ENCODE measurements around the gene SNX21. TPM values are rescaled to one million over a fixed set of nuclear protein-coding genes. Genes with fewer than 3 reads are reported as not detected.

SNX21 gene
- polyA plus RNA-seq, 2 of the 4 experiments (the other 2 are of a cell fraction), result 4.0 to 7.0 TPM

- TF ChIP-seq RAD21 (conservative IDR thresholded peaks at IDR 0.05 in 1 of 2, IDR thresholded peaks at IDR 0.05 in 1 of 2), result no peak
- TF ChIP-seq JUNB (IDR thresholded peaks at IDR 0.05), result no peak
- no peak for TF ChIP-seq HMGXB4 (CRISPR knock-in tag; IDR thresholded peaks at IDR 0.05; ENCODE audit: borderline replicate concordance)
- no peak for TF ChIP-seq HOXB13 (CRISPR knock-in tag; IDR thresholded peaks at IDR 0.05; ENCODE audit: low read depth)
Measured at GRCh38 chr20:45866454-45866853, 32.9 kb downstream of the SNX21 start (continued).

- Histone ChIP-seq H3K4me2 (no peak overlapping the region), H3K4me1 (0 out of 3 replicates have a peak, but pooled peaks cover 5% of the 10 kb centered on the region), H3K9me3 (no peaks in the 10 kb centered on the region), H3K27ac (no peak overlapping the region), H3K4me3 (no peak overlapping the region)
- DNase-seq (ENCODE audit: low read depth in 1 of 2, low spot score in 1 of 2) (no peak), FAIRE-seq (no peak), ATAC-seq (no peak)
- ChIA-PET POLR2A (interaction anchor here (0.8 kb wide), 1 partner anchor 68 kb away, joined by 3 read pairs; no protein-coding TSS in a partner anchor), CTCF (interaction anchor here (2.7 kb wide), 1 partner anchor 11 kb away, joined by 9 read pairs; no protein-coding TSS in a partner anchor)
- TF ChIP-seq MAFK (IDR thresholded peaks at IDR 0.05; ENCODE audit: partially characterized antibody), result peak; percentile 49
- no peak for TF ChIP-seq RCOR1 (IDR thresholded peaks at IDR 0.05; ENCODE audit: low read depth, low read length)
- 68% methylated on average over 6 of the region's 6 CpGs for WGBS (ENCODE audit: missing lambda C conversion rate)
Measured at GRCh38 chr20:45867136-45867818, 33.7 kb downstream of the SNX21 start.

- Histone ChIP-seq H3K9me3 (no peaks in the 10 kb centered on the region), H3K4me1 (0 out of 3 replicates have a peak, but pooled peaks cover 5% of the 10 kb centered on the region), H3K4me3 (no peak overlapping the region), H3K27ac (no peak overlapping the region), H3K4me2 (no peak overlapping the region)
- ChIA-PET POLR2A (interaction anchor here (0.8 kb wide), 1 partner anchor 67 kb away, joined by 3 read pairs; no protein-coding TSS in a partner anchor), CTCF (interaction anchor here (0.6 to 2.7 kb wide), 2 partner anchors 12 to 28 kb away, joined by 6 to 9 read pairs; no protein-coding TSS in a partner anchor)
- TF ChIP-seq REST (IDR thresholded peaks at IDR 0.05) (no peak), ESRRA (IDR thresholded peaks at IDR 0.05; ENCODE audit: borderline replicate concordance, low read length) (no peak), JUNB (IDR thresholded peaks at IDR 0.05) (no peak), ZSCAN20 (CRISPR knock-in tag; IDR thresholded peaks at IDR 0.05) (no peak), CBX2 (IDR thresholded peaks at IDR 0.05; ENCODE audit: borderline replicate concordance, low read depth) (no peak), FOSL2 (IDR thresholded peaks at IDR 0.05) (no peak), FOSL2 (CRISPR knock-in tag; IDR thresholded peaks at IDR 0.05) (no peak)
- ATAC-seq (peak in 1 of 2 experiments; percentile 31; a peak in 1 of 6 replicates), DNase-seq (ENCODE audit: low read depth in 1 of 2, low spot score in 1 of 2) (no peak), FAIRE-seq (no peak)
Measured at GRCh38 chr20:45867819-45868176, 34.2 kb downstream of the SNX21 start.

- FAIRE-seq, result no peak
- POLR2A ChIA-PET, result interaction anchor here (0.5 kb wide), 1 partner anchor 13 kb away, joined by 4 read pairs; no protein-coding TSS in a partner anchor
- Histone ChIP-seq H3K9me3 (no peaks in the 10 kb centered on the region), H3K4me3 (no peak overlapping the region), H3K27ac (no peak overlapping the region), H3K4me2 (no peak overlapping the region), H3K4me1 (0 out of 3 replicates have a peak, but pooled peaks cover 4% of the 10 kb centered on the region)
- WGBS (ENCODE audit: missing lambda C conversion rate), result 85% methylated on average over 3 of the region's 4 CpGs
- no peak for ATAC-seq
- CTCF ChIA-PET, result interaction anchor here (0.5 to 1.6 kb wide), 5 partner anchors 10 to 141 kb away, joined by 3 to 6 read pairs (median 3); no protein-coding TSS in a partner anchor
- no peak for DNase-seq (ENCODE audit: low read depth in 1 of 2, low spot score in 1 of 2)
- TF ChIP-seq KDM5A (IDR thresholded peaks at IDR 0.05) (no peak), CTCF (IDR thresholded peaks at IDR 0.05) (no peak), KDM1A (IDR thresholded peaks at IDR 0.05; ENCODE audit: low read depth) (no peak), RAD21 (conservative IDR thresholded peaks at IDR 0.05 in 1 of 2, IDR thresholded peaks at IDR 0.05 in 1 of 2) (no peak), ZSCAN20 (CRISPR knock-in tag; IDR thresholded peaks at IDR 0.05) (no peak), POLR2A (IDR thresholded peaks at IDR 0.05; ENCODE audit: low read length) (no peak), BCL3 (IDR thresholded peaks at IDR 0.05) (no peak), TP53 (CRISPR knock-in tag; IDR thresholded peaks at IDR 0.05) (no peak), E2F6 (IDR thresholded peaks at IDR 0.05; ENCODE audit: borderline replicate concordance, low read depth) (no peak)
Measured at GRCh38 chr20:45872626-45873025, 39.0 kb downstream of the SNX21 start.

Measured in A549 (cell line).